Activated CD8-positive, alpha-beta memory T cell treated with anti-CD3 and anti-CD28 coated beads, Interleukin-2, amount 10 ng/mL, durations not matched to agents 7 days and 5 days (primary cell): ENCODE results near the gene FGF7. TPM values are rescaled to one million over a fixed set of nuclear protein-coding genes. Genes with fewer than 3 reads are reported as not detected.
"Not testable (repeated sequence)": the region's sequence is repeated elsewhere in the genome, so short reads cannot be mapped to it uniquely, and the experiment has no call there.

Source experiments
- ATAC-seq: fragments of 150-1000 bp; cut with Tn5 transposase; one replicate; pipeline ENCODE4 v1.10.0; 2021; ENCODE audit warnings: moderate library complexity
- CTCF ChIA-PET: fragments of 350-600 bp; sonication (Branson Sonifier 250); formaldehyde crosslinking; loops from one replicate; lab custom pipeline; 2021; ENCODE audit warnings: antibody characterized with exemption; lab: Charles Lee
- DNase-seq: peaks from one replicate; pipeline ENCODE4 v3.0.0-alpha.2; 2020
- H3K27ac Mint-ChIP-seq: one replicate; pipeline ENCODE4 v1.8.0; 2021; ENCODE audit warnings: mild to moderate bottlenecking, mixed read lengths
- H3K27me3 Mint-ChIP-seq: one replicate; pipeline ENCODE4 v1.8.0; 2021; ENCODE audit warnings: mixed read lengths
- H3K36me3 Mint-ChIP-seq: one replicate; pipeline ENCODE4 v1.8.0; 2021; ENCODE audit warnings: mild to moderate bottlenecking, mixed read lengths
- H3K4me1 Mint-ChIP-seq: one replicate; pipeline ENCODE4 v1.8.0; 2021; ENCODE audit warnings: mixed read lengths
- H3K4me3 Mint-ChIP-seq: one replicate; pipeline ENCODE4 v1.8.0; 2021; ENCODE audit warnings: mild to moderate bottlenecking, moderate library complexity, mixed read lengths
- H3K9me3 Mint-ChIP-seq: one replicate; pipeline ENCODE4 v1.8.0; 2022; ENCODE audit warnings: low read depth, mixed read lengths
- total RNA-seq, 2 experiments: library from RNA; stranded (reverse); gene quantifications; one replicate each; pipeline ENCODE4 v1.2.3, GENCODE V29; 2021

The FGF7 gene
- total RNA-seq, 2 experiments from 2014 or later = not detected

DNA sequence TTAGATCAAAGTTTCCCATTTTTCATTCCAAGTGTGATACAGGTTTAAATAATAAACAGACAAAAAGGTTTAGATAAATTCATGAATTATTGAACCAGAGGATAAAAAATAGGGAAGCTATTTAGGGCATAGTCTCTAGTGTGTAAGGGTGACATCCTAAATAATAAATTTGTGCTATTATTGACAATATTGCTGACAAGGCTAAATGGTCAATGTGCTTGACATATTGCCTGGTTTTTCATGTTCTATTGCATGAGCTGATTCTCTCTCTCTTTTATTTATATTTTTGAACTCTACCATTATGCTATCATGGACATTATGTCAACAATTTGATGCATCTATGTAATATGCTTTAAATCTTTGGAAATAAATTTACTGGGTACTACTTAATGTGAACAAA, 55.9 kb downstream of the FGF7 start:
- H3K27ac Mint-ChIP-seq, ATAC-seq, CTCF ChIA-PET, H3K4me1 Mint-ChIP-seq, H3K36me3 Mint-ChIP-seq, H3K9me3 Mint-ChIP-seq, H3K4me3 Mint-ChIP-seq, H3K27me3 Mint-ChIP-seq, DNase-seq: not testable (repeated sequence)

GRCh38 chr15:49485401-49485800, 62.4 kb downstream of the FGF7 start:
- H3K4me1 Mint-ChIP-seq, H3K9me3 Mint-ChIP-seq, ATAC-seq, H3K4me3 Mint-ChIP-seq, DNase-seq, H3K36me3 Mint-ChIP-seq, H3K27me3 Mint-ChIP-seq, H3K27ac Mint-ChIP-seq, CTCF ChIA-PET: not testable (repeated sequence)

- CTCF ChIA-PET = no interaction called here
- ATAC-seq = no peak
- peaks cover 1% of the 10 kb centered on the region for H3K36me3 Mint-ChIP-seq
Measured at GRCh38 chr15:49490966-49491365, 67.9 kb downstream of the FGF7 start.

DNA sequence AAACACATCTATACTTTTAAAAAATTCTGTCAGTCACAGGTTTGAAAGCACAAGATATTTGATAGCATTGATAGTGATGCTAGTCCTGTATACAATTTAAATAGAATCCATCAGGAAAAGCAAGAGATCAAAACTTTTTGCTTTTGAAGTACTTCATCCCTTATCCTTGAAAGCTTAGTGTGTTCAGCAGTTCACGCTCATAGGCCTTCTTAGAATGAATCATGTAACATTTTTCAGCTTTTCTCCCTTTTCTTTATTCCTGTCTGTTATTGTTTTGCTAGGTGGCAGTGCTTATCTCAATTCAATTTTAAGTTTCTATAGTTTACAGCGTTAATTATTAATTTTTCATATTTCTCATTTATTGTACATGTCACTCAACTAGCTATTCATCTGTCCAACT, 69.1 kb downstream of the FGF7 start:
- DNase-seq = no peak
- no peaks in the 10 kb centered on the region for H3K9me3 Mint-ChIP-seq
- H3K27ac Mint-ChIP-seq = no peak overlapping the region
- ATAC-seq = no peak
- no peak overlapping the region for H3K4me3 Mint-ChIP-seq
- peaks cover 12% of the 10 kb centered on the region for H3K27me3 Mint-ChIP-seq
- peaks cover 1% of the 10 kb centered on the region for H3K36me3 Mint-ChIP-seq
- H3K4me1 Mint-ChIP-seq = no peaks in the 10 kb centered on the region
- CTCF ChIA-PET = no interaction called here

More at GRCh38 chr15:49490966-49491365, 67.9 kb downstream of the FGF7 start:
- DNase-seq = no peak
- H3K27ac Mint-ChIP-seq = no peak overlapping the region
- no peak overlapping the region for H3K4me3 Mint-ChIP-seq
- no peaks in the 10 kb centered on the region for H3K9me3 Mint-ChIP-seq
- H3K4me1 Mint-ChIP-seq = no peaks in the 10 kb centered on the region
- H3K27me3 Mint-ChIP-seq = peaks cover 10% of the 10 kb centered on the region

GRCh38 chr15:49492830-49493229, 69.8 kb downstream of the FGF7 start:
- CTCF ChIA-PET = no interaction called here
- Mint-ChIP-seq H3K27me3 (peaks cover 10% of the 10 kb centered on the region), H3K9me3 (no peaks in the 10 kb centered on the region), H3K27ac (no peak overlapping the region), H3K36me3 (peaks cover 1% of the 10 kb centered on the region), H3K4me3 (no peak overlapping the region), H3K4me1 (no peaks in the 10 kb centered on the region)
- DNase-seq (no peak), ATAC-seq (no peak)

DNA sequence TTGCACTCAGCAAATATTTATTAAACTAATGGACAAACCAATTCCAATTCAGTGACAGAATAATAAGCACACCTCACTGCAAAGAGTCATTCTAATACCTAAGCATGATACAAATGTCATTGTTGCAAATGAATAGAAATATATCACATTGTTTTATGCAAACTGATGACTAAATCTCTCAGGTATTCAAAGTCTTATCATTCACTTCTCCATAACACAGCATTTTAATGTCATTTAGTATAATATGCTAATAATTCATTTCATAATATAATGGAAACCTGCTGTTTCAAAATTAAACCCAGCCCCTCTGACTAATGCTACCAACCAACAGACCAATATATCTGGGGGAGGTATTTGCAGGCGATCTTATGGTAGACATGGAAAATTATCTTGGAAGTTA, 71.8 kb downstream of the FGF7 start:
- Mint-ChIP-seq H3K27me3 (peaks cover 9% of the 10 kb centered on the region), H3K4me1 (no peaks in the 10 kb centered on the region), H3K27ac (no peak overlapping the region), H3K4me3 (no peak overlapping the region), H3K36me3 (peaks cover 1% of the 10 kb centered on the region), H3K9me3 (no peaks in the 10 kb centered on the region)
- CTCF ChIA-PET = no interaction called here
- ATAC-seq (no peak), DNase-seq (no peak)

GRCh38 chr15:49495993-49496753, 73.1 kb downstream of the FGF7 start:
- CTCF ChIA-PET = no interaction called here
- Mint-ChIP-seq H3K27me3 (peaks cover 6% of the 10 kb centered on the region), H3K4me1 (no peaks in the 10 kb centered on the region), H3K9me3 (peaks cover under 1% of the 10 kb centered on the region), H3K27ac (no peak overlapping the region), H3K36me3 (no peaks in the 10 kb centered on the region), H3K4me3 (no peak overlapping the region)
- ATAC-seq (no peak), DNase-seq (no peak)

DNA sequence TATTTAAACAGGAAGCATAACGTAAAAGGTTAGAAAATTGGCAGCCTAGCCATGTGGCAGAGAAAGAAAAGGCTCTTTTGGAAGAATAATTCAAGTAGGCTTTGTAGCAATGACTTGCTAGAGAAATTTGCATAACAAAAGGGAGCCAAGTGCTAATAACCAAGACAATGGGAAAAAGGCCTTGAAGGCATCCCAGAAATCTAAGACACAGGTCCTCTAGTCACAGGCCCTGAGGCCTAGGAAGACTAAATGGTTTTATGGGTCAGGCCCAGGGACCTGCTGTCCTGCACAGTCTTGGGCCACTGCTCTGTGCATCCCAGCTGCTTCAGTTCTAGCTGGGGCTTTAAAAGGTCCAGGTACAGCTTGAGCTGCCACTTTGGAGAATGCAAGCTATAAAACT, 78.5 kb downstream of the FGF7 start:
- DNase-seq (no peak), ATAC-seq (no peak)
- CTCF ChIA-PET = no interaction called here
- Mint-ChIP-seq H3K27ac (no peak overlapping the region), H3K4me1 (no peaks in the 10 kb centered on the region), H3K4me3 (no peak overlapping the region), H3K27me3 (peaks cover 2% of the 10 kb centered on the region), H3K36me3 (no peaks in the 10 kb centered on the region), H3K9me3 (peaks cover 8% of the 10 kb centered on the region)

DNA sequence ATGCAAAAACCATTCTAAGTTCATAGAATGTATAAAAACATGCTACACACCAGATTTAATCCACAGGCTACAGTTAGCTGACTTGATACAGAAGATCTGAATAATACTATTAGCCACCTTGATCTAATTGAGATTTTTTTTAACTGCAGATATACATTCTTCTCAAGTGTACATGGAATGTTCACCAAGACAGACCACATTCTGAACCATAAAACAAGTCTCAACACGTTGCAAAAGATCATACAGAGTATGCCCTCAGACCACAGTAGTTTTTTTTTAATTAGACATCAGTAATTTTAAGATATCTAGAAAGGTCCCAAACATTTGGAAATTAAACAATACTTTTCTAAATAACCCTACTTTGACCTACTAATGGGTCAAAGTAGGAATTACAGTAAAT, 83.3 kb downstream of the FGF7 start:
- no peaks in the 10 kb centered on the region for H3K4me1 Mint-ChIP-seq
- H3K27ac Mint-ChIP-seq = no peak overlapping the region
- CTCF ChIA-PET = no interaction called here
- DNase-seq (no peak), ATAC-seq (no peak)
- H3K4me3 Mint-ChIP-seq = no peak overlapping the region
- no peaks in the 10 kb centered on the region for H3K27me3 Mint-ChIP-seq
- H3K9me3 Mint-ChIP-seq = peaks cover 6% of the 10 kb centered on the region
- no peaks in the 10 kb centered on the region for H3K36me3 Mint-ChIP-seq

DNA sequence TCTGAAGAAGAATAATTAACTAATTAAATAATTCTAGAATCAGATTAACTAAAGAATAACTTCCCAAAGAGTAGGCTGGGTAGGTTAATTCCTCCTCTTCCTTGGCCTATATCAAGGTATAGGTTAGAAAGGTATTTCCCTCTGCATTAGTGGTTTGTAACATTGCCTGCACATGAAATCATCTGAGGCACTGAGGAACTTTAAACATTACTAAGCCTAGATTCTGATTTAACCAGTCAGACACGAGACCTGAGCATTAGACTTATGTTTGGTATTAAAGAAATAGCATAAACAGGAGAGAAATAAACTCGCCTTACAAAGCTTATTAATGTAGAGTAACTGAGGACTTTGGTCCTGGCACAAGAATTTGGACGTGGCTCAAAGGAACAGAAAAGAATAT, 84.2 kb downstream of the FGF7 start:
- ATAC-seq (no peak), DNase-seq (no peak)
- no peaks in the 10 kb centered on the region for H3K4me1 Mint-ChIP-seq
- no peak overlapping the region for H3K4me3 Mint-ChIP-seq
- H3K27ac Mint-ChIP-seq = no peak overlapping the region
- H3K27me3 Mint-ChIP-seq = peaks cover 5% of the 10 kb centered on the region
- no peaks in the 10 kb centered on the region for H3K36me3 Mint-ChIP-seq
- CTCF ChIA-PET = no interaction called here
- peaks cover 5% of the 10 kb centered on the region for H3K9me3 Mint-ChIP-seq

DNA sequence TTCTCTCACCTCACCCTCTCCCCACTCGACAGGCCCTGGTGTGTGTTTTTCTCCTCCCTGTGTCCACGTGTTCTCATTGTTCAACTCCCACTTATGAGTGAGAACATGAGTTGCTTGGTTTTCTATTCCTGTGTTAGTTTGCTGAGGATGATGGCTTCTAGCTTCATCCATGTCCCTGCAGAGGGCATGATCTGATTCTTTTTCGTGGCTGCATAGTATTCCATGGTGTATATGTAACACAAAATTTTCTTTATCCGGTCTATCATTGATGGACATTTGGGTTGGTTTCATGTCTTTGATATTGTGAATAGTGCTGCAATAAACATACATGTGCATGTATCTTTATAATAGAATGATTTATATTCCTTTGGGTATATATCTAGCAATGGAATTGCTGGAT, 89.7 kb downstream of the FGF7 start:
- ATAC-seq, H3K4me3 Mint-ChIP-seq, H3K27ac Mint-ChIP-seq, H3K9me3 Mint-ChIP-seq, H3K36me3 Mint-ChIP-seq, H3K4me1 Mint-ChIP-seq, DNase-seq, CTCF ChIA-PET: not testable (repeated sequence)
- H3K27me3 Mint-ChIP-seq = peaks cover 27% of the 10 kb centered on the region

DNA sequence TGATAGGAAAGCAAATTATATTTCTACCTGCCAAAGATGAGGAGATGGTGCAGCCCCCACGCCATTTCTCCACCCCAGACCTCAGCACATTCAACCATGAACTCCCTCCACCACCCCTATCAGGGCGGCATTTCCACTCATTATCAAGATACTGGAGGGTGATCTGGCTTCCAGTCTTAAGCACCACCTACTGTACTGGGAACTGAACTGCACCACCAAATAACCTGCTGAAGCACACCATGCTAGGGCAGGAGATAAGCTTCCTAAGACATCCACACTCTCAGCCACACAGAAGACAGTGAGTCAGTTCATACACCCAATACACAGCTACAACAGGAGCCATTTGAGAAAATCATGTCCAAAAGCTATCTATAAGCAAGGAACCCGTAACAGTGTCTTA, 98.8 kb downstream of the FGF7 start:
- Mint-ChIP-seq H3K36me3 (no peaks in the 10 kb centered on the region), H3K4me1 (no peaks in the 10 kb centered on the region), H3K4me3 (no peak overlapping the region), H3K27ac (no peak overlapping the region), H3K27me3 (peaks cover 9% of the 10 kb centered on the region), H3K9me3 (peaks cover 15% of the 10 kb centered on the region)
- ATAC-seq (no peak), DNase-seq (no peak)
- CTCF ChIA-PET = no interaction called here

- no peak for ATAC-seq
- CTCF ChIA-PET = no interaction called here
- peaks cover 18% of the 10 kb centered on the region for H3K27me3 Mint-ChIP-seq
- H3K4me1 Mint-ChIP-seq = no peaks in the 10 kb centered on the region
- peaks cover 9% of the 10 kb centered on the region for H3K9me3 Mint-ChIP-seq
- no peak for DNase-seq
- no peak overlapping the region for H3K27ac Mint-ChIP-seq
- H3K4me3 Mint-ChIP-seq = no peak overlapping the region
- no peaks in the 10 kb centered on the region for H3K36me3 Mint-ChIP-seq
Measured at GRCh38 chr15:49528289-49528688, 105.2 kb downstream of the FGF7 start.

- H3K4me3 Mint-ChIP-seq = no peak overlapping the region
Measured at GRCh38 chr15:49530092-49530491, 107.0 kb downstream of the FGF7 start.

More at GRCh38 chr15:49530092-49530491, 107.0 kb downstream of the FGF7 start:
- ATAC-seq (no peak), DNase-seq (no peak)
- Mint-ChIP-seq H3K9me3 (peaks cover 10% of the 10 kb centered on the region), H3K36me3 (no peaks in the 10 kb centered on the region), H3K27me3 (peaks cover 18% of the 10 kb centered on the region), H3K4me1 (no peaks in the 10 kb centered on the region), H3K27ac (no peak overlapping the region)
- CTCF ChIA-PET = no interaction called here
